BE2C (cell line): Measurements from ENCODE around the gene SLC8A1.

ENCODE experiments used
- DNase-seq: peaks from one replicate; pipeline ENCODE4 v3.0.0-alpha.2; 2020
- H3K27me3 ChIP-seq: fragments of 250-450 bp; sonication (Bioruptor Pico); 2 replicates; pipeline ENCODE4 v1.5.1; 2020; ENCODE audit warnings: mild to moderate bottlenecking
- H3K36me3 ChIP-seq: fragments of 250-450 bp; sonication (Bioruptor Pico); 2 replicates; pipeline ENCODE4 v1.5.1; 2020; ENCODE audit warnings: mild to moderate bottlenecking
- H3K4me1 ChIP-seq: fragments of 250-450 bp; sonication (Bioruptor Pico); 2 replicates; pipeline ENCODE4 v1.5.1; 2020
- H3K4me3 ChIP-seq: 2 replicates; pipeline ENCODE4 v1.5.1; 2011; ENCODE audit warnings: low read depth, low read length
- H3K9me3 ChIP-seq: fragments of 250-450 bp; sonication (Bioruptor Pico); 2 replicates; pipeline ENCODE4 v1.5.1; 2020
- CTCF ChIP-seq: IDR thresholded peaks from 2 replicates; pipeline ENCODE4 v1.5.1; 2012; ENCODE audit warnings: mild to moderate bottlenecking, low read depth, low read length

The SLC8A1 gene

GRCh38 chr2:40127890-40128557 is 323.9 kb downstream of the SLC8A1 start:
- Histone ChIP-seq H3K4me1 (peaks cover 11% of the 10 kb centered on the region), H3K27me3 (no peaks in the 10 kb centered on the region)
- DNase-seq = no peak

DNA sequence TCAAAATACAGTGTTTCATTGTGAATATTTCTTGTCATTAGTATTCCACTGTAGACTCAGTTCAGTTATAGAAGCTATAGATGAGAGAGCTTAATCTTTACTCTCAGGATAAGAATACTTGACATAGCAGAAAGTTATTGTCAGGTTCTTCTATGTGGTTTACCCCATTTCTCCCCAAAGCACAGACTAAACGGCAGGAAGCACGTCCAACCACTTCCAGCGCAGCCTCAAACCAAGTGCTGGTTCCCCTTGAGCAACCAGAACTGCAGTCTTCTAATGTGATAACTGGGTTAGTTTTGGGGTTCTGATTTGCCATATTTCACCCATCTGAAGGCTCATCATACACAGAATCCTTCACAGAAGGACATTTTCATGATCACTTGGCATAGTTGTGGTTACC is 324.7 kb downstream of the SLC8A1 start:
- Histone ChIP-seq H3K9me3 (no peaks in the 10 kb centered on the region), H3K27me3 (no peaks in the 10 kb centered on the region), H3K4me3 (no peak overlapping the region), H3K36me3 (no peaks in the 10 kb centered on the region), H3K4me1 (peaks cover 11% of the 10 kb centered on the region)
- DNase-seq = no peak
- no peak for TF ChIP-seq CTCF

More at GRCh38 chr2:40127890-40128557, 323.9 kb downstream of the SLC8A1 start:
- Histone ChIP-seq H3K9me3 (no peaks in the 10 kb centered on the region), H3K4me3 (no peak overlapping the region), H3K36me3 (no peaks in the 10 kb centered on the region)
- no peak for TF ChIP-seq CTCF

DNA sequence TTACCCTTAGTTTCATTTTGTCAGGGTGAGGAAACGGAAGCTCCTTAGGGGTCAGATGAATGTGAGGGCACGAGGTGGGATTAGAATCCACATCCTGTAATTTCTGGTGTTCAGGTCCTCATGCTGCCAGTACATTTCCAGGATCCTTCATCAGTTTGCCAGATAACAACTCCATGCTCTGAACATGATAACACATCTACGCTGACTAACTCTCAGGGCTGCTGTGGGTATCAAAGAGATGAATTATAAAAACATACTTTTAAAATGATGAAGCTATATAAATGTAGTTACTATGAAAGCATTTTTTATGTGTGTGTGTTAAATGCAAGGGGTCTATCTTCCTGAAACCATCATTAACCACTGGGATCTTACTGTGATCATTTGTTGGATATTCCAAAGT is 325.9 kb downstream of the SLC8A1 start:
- Histone ChIP-seq H3K4me1 (peaks cover 6% of the 10 kb centered on the region), H3K27me3 (no peaks in the 10 kb centered on the region), H3K9me3 (no peaks in the 10 kb centered on the region), H3K4me3 (no peak overlapping the region), H3K36me3 (no peaks in the 10 kb centered on the region)
- no peak for DNase-seq
- TF ChIP-seq CTCF = no peak

DNA sequence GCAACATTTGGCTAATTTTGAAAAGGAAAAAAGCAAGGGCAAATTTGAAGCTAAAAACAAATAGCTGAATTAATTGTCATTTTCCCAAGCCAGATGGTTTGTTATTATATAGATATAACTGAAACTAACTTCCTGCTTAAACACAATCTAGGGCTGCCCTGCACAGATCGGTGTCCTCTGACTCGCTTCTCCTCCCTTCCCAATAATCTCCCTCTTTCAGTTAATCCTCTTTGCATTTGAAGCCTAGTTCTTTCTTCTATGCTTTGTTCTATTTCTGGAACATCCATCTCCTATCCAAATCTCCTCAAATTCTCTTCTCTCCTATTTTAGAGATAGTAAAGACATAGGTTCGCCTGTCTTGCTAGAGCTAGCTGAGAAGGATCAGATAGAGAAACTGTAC is 328.1 kb downstream of the SLC8A1 start:
- Histone ChIP-seq H3K4me1 (no peaks in the 10 kb centered on the region), H3K4me3 (no peak overlapping the region), H3K27me3 (no peaks in the 10 kb centered on the region), H3K9me3 (no peaks in the 10 kb centered on the region), H3K36me3 (no peaks in the 10 kb centered on the region)
- no peak for DNase-seq
- no peak for TF ChIP-seq CTCF

DNA sequence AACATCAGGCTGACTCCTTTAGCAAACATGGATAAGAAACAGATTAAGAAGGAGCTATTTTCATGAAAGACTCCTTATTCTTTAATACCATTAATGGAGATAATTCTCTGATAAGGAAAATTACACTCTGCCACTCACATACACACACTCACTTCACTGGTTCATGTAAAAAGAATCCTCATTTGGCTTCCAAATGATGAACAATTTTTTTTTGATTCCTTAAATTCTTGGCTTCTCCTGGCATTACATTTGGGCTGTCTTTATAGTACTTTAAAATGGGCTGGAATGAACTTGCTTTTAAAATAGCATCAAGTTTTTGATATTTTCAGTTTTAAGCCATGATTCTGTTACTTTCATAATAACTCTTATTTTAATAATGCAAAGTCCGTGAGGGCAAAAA is 328.6 kb downstream of the SLC8A1 start:
- H3K4me1 ChIP-seq = no peaks in the 10 kb centered on the region
- H3K27me3 ChIP-seq = no peaks in the 10 kb centered on the region
- H3K36me3 ChIP-seq = no peaks in the 10 kb centered on the region
- no peak overlapping the region for H3K4me3 ChIP-seq
- no peak for TF ChIP-seq CTCF
- H3K9me3 ChIP-seq = no peaks in the 10 kb centered on the region
- no peak for DNase-seq

DNA sequence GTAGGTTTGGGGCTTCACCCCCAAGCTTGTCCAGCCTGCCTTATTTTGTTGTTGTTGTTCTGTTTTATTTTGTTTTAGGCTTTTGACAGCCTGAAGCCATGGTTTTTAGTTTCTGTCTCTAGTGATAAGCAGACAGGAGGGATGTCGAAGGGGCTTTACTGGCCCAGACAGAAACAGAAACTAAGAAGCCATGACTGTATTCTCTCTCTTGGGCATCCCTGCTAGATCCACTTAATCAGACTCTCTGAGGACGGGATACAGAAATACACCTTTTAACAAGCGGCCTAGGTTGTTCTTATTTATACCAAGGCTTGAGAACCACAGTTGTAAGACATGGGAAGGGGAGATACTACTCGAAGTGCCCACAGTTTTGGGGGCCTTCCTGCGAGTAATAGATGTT is 330.9 kb downstream of the SLC8A1 start:
- DNase-seq = no peak
- TF ChIP-seq CTCF = no peak
- H3K4me3 ChIP-seq = no peak overlapping the region
- no peaks in the 10 kb centered on the region for H3K27me3 ChIP-seq
- no peaks in the 10 kb centered on the region for H3K4me1 ChIP-seq
- H3K36me3 ChIP-seq = no peaks in the 10 kb centered on the region
- H3K9me3 ChIP-seq = no peaks in the 10 kb centered on the region
